Retinal pigment epithelial cell (primary cell): ENCODE data around the gene ATP5F1B.

ENCODE experiments used
- DNase-seq: peaks from one replicate; pipeline ENCODE4 v3.0.0-alpha.2; 2010; ENCODE audit warnings: low read depth
- H3K4me3 ChIP-seq: 2 replicates; pipeline ENCODE4 v1.5.1; 2011; ENCODE audit warnings: mild to moderate bottlenecking, low read length, control low read depth, moderate library complexity
- TF ChIP-seq, protein P1 (sequence below): conservative IDR thresholded peaks from 2 replicates; pipeline ENCODE4 v1.5.1; 2011; ENCODE audit warnings: low read depth, low read length, control low read depth, inconsistent platforms

Gene ATP5F1B

DNA sequence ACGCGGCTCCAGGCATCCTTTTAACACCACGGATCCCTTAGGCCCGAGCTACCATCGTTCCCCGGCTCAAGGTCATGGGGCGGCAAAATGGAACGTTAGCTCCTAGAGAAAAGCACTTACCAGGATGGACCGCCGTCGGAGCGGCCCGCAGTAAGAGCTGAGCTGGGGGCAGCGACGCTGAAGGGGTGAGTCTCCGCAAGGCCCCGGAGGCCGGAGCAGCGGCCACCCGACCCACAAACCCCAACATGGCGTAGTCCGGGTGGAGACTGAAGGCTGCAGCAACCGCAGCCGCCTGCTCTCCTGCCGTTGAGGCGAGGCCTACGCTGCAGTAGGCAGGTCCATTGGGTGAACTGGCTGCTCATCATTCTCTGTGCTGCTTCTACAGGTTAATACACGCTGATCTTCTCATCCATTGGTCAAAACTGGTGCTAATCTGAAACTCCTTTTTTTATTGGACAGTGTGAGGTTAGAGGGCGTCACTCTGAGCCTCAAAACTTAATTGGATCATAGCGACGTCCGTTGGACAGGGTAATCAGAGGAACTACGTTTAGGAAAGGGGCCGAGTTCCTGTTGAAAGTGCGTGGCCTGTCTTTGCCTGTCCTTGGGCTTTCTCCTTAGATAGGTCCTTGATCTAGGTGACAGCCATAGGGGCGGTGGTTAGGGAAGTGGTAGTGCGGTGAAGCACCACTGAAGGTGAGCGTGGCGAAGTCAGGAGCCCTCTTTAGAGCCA is at the start of gene ATP5F1B:
TSS of gene ATP5F1B (minus strand) at position 268 of the 730 bp plus-strand sequence. CDS start at position 247, 21 bp downstream.
- H3K4me3 ChIP-seq = peak within 1 kb of the TSS; percentile 100
- TF ChIP-seq, protein P1, sequence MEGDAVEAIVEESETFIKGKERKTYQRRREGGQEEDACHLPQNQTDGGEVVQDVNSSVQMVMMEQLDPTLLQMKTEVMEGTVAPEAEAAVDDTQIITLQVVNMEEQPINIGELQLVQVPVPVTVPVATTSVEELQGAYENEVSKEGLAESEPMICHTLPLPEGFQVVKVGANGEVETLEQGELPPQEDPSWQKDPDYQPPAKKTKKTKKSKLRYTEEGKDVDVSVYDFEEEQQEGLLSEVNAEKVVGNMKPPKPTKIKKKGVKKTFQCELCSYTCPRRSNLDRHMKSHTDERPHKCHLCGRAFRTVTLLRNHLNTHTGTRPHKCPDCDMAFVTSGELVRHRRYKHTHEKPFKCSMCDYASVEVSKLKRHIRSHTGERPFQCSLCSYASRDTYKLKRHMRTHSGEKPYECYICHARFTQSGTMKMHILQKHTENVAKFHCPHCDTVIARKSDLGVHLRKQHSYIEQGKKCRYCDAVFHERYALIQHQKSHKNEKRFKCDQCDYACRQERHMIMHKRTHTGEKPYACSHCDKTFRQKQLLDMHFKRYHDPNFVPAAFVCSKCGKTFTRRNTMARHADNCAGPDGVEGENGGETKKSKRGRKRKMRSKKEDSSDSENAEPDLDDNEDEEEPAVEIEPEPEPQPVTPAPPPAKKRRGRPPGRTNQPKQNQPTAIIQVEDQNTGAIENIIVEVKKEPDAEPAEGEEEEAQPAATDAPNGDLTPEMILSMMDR = no peak
- DNase-seq = peak; percentile 100

DNA sequence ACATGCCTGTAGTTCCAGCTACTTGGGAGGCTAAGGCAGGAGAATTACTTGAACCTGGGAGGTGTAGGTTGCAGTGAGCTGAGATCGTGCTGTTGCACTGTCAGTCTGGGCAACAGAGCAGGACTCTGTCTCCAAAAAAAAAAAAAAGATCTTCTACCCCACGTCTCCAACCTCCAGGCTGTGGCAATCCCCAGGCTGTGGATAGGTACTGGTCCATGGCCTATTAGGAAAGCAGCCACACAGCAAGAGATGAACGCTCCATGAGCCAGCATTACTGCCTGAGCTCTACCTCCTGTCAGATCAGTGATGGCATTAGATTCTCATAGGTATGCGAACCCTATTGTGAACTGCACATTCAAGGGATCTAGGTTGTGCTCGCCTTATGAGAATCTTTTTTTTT is 48.4 kb upstream of the ATP5F1B start:
- no peak overlapping the region for H3K4me3 ChIP-seq
- TF ChIP-seq, protein P1 = no peak
- no peak for DNase-seq

DNA sequence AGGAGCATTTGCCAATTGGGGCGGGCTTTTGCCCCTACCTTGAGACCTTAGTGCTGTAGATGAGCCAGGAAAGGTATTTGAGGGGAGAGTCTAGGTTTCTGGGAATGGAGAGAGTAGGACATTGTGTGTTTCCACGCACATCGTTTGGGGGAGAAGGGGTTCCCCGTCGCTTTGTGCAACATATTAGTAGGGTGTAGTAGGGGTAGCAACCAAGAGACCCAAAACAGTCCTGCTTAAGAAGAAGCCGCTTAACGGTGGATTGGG is 43.0 kb upstream of the ATP5F1B start:
- DNase-seq = no peak
- H3K4me3 ChIP-seq = peak overlapping the region; percentile 64
- TF ChIP-seq, protein P1 = no peak

DNA sequence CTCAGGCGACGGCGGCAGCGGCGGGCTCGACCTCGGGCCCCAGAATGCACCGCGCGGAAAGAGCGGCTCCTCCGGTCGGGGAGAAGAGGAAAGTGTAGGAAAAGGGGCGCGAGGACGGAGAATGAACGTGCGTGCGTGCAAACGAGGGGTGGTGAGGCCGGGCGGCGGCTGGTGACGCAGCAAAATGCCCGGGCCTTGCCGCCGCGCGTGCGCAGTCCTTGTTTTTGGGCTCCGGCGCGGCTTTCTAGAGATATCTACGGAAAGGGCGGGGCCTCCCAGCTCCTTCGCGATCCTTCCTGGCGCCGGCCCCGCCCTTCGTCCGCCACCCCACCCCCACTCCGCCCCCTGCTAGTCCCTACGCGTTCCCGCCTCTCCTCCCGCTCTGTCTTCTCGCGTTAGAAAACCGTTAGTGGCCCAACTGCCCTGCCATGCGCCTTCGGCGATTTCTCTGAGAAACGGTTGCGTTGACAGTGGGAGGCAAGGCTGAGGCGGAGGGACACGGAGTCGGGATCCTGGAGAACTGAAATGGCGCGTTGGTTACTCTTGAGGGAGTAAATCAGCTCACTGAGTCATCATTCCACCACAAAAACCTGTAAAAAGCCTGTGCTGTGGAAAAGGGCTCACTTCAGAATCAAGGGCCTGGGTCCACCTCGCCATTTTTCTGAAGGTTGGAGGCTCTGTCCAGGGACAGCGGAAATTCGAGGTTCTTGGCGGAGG is 42.5 kb upstream of the ATP5F1B start, which contains the start of gene PTGES3:
TSS of gene PTGES3 (minus strand) at position 156 of the 717 bp plus-strand sequence. CDS start 285 bp downstream, outside the sequence.
- H3K4me3 ChIP-seq = peak within 1 kb of the TSS; percentile 98
- DNase-seq = peak; percentile 86
- TF ChIP-seq, protein P1 = no peak

DNA sequence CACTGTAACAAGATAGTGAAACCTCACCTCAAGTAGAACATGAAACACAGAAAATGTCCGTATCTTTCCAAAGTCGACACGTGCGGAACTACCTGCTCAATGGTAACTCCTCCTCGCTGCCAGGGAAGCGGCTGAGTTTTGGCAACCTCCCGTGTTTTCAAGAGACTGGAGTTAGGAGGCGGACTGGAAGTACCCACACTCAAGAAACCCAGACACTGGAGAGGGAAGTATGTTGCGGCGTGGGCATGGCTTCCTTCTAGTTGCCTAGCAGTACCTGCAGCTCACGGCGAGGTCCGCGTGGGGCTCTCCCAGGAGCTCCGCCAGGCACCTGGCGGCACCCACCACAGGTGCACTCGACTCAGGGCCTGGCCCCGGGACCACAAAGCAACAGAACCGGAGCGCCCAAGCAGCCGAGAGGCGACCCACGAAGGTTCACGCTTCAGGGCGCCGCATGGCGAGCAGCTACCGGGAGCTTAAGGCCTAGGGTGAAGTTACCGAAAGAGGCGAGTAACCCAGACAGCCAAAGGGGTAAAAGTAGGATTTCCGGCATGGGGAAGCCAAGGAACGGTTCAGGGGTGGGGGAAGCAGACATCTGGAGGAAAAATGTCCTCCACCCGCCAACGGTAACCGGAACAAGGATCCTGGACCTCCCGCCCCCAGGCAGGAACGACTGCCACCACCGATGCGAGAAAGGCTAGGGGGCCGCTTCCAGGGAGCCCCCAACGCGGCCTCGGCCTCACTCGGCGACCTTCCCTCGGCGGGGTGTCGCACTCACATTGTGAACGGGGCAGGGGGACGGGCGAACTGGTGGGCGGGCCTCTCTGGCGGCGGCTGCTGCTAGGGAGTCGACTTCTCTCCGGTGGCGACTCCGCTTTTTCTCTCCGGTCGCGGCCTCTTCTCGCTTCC is 41.7 kb upstream of the ATP5F1B start:
- TF ChIP-seq, protein P1 = no peak
- peak overlapping the region; percentile 98 for H3K4me3 ChIP-seq
- DNase-seq = no peak

DNA sequence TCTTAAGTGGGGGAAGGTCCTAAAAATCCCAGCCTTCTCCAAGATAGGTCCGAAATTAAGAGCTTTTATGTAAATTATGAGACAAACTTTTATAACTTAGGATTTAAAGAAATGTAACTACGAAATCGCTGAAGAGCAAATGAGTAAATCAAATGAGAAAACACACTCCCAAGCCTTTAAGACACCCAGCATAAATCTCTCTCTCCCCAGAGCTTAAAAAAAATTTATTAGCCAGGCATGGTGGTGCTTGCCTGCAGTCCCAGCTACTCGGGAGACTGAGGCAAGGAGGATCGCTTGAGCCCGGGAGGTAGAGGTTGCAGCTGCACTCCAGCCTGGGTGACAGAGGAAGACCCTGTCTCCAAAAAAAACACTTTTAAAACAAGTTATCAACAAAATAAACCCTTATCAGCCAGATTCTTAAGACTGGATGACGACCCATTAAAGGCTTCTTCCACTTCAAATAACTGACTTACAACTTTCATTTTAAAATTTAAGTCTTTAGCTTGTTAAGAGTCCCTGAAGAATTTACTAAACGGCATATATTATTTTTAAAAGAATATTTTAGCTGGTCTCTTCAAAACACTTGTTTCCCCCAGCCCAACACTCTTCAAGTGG is 39.1 kb upstream of the ATP5F1B start:
- no peak for DNase-seq
- TF ChIP-seq, protein P1 = no peak
- peak overlapping the region; percentile 22 for H3K4me3 ChIP-seq
